HL-60 (cell line): ENCODE measurements around the gene C17orf114.
A peak's percentile ranks its signal among the peaks of the same experiment; 100 is the strongest.

ENCODE experiments used
- DNase-seq, 2 experiments: peaks; one replicate each; pipeline ENCODE4 v3.0.0-alpha.2; 2010 to 2020; ENCODE audit warnings: low read depth in 1 of 2, low spot score in 1 of 2
- H3K27ac ChIP-seq: fragments of 250-450 bp; sonication (Bioruptor Pico); replicated peaks from 2 replicates; pipeline ENCODE4 v1.5.1; 2020; ENCODE audit warnings: mild to moderate bottlenecking, moderate library complexity
- H3K27me3 ChIP-seq: fragments of 250-450 bp; sonication (Bioruptor Pico); 2 replicates; pipeline ENCODE4 v1.5.1; 2021; ENCODE audit warnings: mild to moderate bottlenecking, moderate library complexity; ENCODE audit not compliant: insufficient read depth, poor library complexity, severe bottlenecking
- H3K4me3 ChIP-seq: replicated peaks from 2 replicates; pipeline ENCODE4 v1.5.1; 2011; ENCODE audit warnings: mild to moderate bottlenecking, control low read depth, low read length; ENCODE audit not compliant: insufficient read depth
- CTCF ChIP-seq: IDR thresholded peaks from one replicate; pipeline ENCODE4 v1.5.1; 2011; ENCODE audit warnings: low read length, control low read depth, inconsistent platforms; ENCODE audit not compliant: insufficient read depth
- GABPA ChIP-seq: IDR thresholded peaks from 2 replicates; pipeline ENCODE4 v1.6.1; 2012; ENCODE audit warnings: low read depth
- POLR2AphosphoS5 ChIP-seq: IDR thresholded peaks from 2 replicates; pipeline ENCODE4 v1.6.1; 2012; ENCODE audit warnings: low read depth
- REST ChIP-seq: IDR thresholded peaks from 2 replicates; pipeline ENCODE4 v1.6.1; 2012; ENCODE audit warnings: low read depth; ENCODE audit not compliant: insufficient replicate concordance
- SPI1 ChIP-seq: IDR thresholded peaks from 2 replicates; pipeline ENCODE4 v1.6.1; 2012; ENCODE audit warnings: low read depth, mild to moderate bottlenecking, borderline replicate concordance

The C17orf114 gene

GRCh38 chr17:4810696-4811290, 8.7 kb upstream of the C17orf114 start:
- H3K27me3 ChIP-seq: peaks cover 8% of the 10 kb centered on the region
- no peak for TF ChIP-seq SPI1
- no peak for TF ChIP-seq REST
- no peak for TF ChIP-seq GABPA
- no peak for TF ChIP-seq POLR2AphosphoS5
- TF ChIP-seq CTCF: no peak
- no peak overlapping the region for H3K4me3 ChIP-seq
- DNase-seq: no peak
- H3K27ac ChIP-seq: no peak overlapping the region

- H3K27ac ChIP-seq: no peak overlapping the region
- peaks cover 8% of the 10 kb centered on the region for H3K27me3 ChIP-seq
- DNase-seq: no peak
- H3K4me3 ChIP-seq: no peak overlapping the region
- no peak for TF ChIP-seq SPI1
- TF ChIP-seq CTCF: no peak
- no peak for TF ChIP-seq GABPA
- no peak for TF ChIP-seq POLR2AphosphoS5
- no peak for TF ChIP-seq REST
These were observed 6.2 kb upstream of the C17orf114 start for GRCh38 chr17:4808378-4808767.

DNA sequence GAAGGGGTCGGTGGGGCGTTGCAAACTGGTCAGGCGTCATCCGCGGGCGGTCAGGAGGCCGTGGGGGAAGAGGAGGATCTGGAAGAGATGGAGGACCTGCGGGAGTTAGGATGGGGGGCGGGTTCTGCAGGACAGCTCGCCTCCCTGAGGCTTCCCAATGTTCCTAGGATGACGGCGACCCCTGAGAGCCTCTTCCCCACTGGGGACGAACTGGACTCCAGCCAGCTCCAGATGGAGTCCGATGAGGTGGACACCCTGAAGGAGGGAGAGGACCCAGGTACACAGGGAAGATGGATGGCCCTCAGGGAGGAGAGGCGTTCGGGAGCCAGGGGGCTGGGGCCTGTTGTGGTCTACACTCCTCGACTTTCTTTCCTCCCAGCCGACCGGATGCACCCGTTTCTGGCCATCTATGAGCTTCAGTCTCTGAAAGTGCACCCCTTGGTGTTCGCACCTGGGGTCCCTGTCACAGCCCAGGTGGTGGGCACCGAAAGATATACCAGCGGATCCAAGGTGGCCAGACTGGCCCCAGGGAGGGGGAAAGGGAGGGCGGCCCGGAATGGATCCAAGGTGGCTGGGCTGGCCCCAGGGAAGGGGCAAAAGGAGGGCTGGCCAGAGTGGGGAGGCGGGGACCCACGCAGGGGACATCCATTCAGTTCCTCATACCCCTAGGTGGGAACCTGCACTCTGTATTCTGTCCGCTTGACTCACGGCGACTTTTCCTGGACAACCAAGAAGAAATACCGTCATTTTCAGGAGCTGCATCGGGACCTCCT, 5.7 kb upstream of the C17orf114 start:
- Histone ChIP-seq H3K4me3 (peak overlapping the region; percentile 44; the same call in 1 of the 2 replicates), H3K27ac (no peak overlapping the region), H3K27me3 (peaks cover 8% of the 10 kb centered on the region)
- TF ChIP-seq REST: no peak
- TF ChIP-seq CTCF: no peak
- TF ChIP-seq POLR2AphosphoS5: no peak
- TF ChIP-seq GABPA: no peak
- no peak for TF ChIP-seq SPI1
- no peak for DNase-seq
